GM19395 (cell line): ENCODE results near the gene PDCL3.

Experiments
- ATAC-seq: cut with Tn5 transposase; IDR thresholded peaks from one replicate; pipeline ENCODE4 v1.9.1; 2021; ENCODE audit warnings: mild to moderate bottlenecking, moderate library complexity; ENCODE audit not compliant: unreplicated experiment

The PDCL3 gene

GRCh38 chr2:100562613-100563406, at the start of gene PDCL3:
Gene PDCL3, plus strand, starts transcription at chr2:100562993. Its CDS starts 75 bp downstream, at chr2:100563068.
- ATAC-seq = peak; percentile 96

GRCh38 chr2:100513650-100514049, 49.1 kb upstream of the PDCL3 start:
- no peak for ATAC-seq

DNA sequence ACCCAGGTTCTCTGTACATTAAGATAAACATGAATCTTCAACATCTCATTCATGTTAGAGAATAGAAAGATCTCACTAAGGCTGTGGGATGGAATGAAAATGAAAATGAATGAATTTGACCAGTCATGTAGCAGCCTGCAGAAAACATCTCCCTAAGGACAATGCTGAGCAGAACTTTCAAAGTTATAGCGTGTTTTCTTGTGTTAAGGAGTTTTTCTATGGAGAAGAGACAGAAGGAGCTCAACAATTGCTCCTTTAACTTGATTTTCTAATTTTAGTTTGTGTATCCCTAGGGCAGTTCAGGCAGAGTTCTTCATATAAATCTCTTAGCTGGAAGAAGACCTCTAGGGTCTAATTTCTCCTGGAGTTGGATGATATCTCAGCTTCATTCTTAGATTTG, 45.2 kb upstream of the PDCL3 start:
- ATAC-seq = no peak

DNA sequence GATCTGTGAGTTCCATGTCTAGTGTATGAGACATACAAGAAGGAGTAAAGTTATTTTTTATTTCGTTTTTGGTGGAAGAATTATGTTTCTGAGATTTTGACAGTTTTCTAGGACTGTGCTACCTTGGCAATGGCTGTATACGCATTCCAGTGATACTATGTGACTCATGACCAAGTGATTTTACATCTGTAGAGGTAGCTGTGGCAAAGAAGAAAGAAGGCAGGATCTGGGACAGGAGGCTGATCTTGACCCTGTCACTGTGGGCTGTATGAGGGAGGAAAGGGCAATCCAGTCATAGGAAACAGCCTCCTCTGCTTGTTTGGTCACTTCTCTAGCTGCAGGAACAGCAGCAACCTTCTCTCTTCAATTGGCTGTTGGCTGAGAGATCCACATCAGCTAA, 44.0 kb upstream of the PDCL3 start:
- no peak for ATAC-seq

DNA sequence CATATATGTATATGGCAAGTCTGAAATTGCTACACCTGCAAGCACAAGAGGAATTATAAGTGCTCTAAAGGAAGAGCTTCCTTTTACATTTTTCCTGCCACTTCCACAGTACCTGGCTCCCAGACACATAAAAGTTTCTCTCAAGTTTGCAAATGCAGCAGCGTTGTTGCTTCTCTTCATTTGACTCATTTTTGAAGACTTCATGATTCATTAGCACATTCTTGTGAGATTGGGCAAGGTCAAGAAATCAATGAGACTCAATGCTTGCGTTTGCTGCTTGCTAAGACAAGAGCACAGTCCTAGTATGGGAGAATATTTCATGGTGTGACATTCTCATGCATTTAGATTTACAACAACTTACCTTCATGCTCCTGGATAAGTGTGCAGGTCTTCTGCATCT, 42.6 kb upstream of the PDCL3 start:
- no peak for ATAC-seq

GRCh38 chr2:100522430-100522829, 40.4 kb upstream of the PDCL3 start:
- ATAC-seq = no peak

DNA sequence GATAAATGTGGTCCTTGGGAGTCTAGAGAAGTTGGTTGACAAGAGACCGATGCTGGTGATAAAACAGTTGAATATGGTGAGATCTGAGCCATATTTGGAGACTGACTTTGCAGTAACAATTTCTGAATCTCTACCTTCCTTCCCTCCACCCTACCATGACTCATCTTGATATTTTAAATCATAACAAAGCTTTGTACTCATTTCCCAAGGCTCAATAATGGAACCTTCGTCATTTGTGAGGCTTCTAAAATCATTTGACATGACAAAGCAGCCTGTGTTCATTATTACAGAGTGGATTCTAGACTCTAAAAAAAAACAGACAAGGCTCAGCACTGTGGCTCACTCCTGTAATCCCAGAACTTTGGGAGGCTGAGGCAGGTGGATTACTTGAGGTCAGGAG, 38.5 kb upstream of the PDCL3 start:
- no peak for ATAC-seq

DNA sequence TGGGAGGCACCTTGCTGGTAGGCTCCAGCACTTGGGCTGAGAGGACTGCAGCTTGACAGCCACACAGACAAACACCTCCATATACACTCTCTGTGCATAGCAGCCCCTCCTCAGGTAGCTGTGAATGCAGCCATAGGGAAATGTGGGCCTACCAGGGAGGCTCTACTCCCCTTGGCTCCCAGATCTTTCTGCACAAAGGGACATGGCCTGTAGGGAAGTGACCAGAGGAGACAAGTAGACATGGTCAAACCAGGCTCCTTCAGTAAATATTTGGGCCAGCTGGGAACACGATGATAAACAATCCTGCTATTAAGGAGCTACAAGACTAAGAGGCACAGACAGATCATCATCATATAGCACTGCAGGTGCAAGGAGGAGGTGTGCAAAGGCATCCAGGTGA, 35.9 kb upstream of the PDCL3 start:
- no peak for ATAC-seq

- ATAC-seq = no peak
These were observed 35.3 kb upstream of the PDCL3 start for GRCh38 chr2:100527440-100528015.

- ATAC-seq = no peak
These were observed 33.6 kb upstream of the PDCL3 start for GRCh38 chr2:100529176-100529575.

DNA sequence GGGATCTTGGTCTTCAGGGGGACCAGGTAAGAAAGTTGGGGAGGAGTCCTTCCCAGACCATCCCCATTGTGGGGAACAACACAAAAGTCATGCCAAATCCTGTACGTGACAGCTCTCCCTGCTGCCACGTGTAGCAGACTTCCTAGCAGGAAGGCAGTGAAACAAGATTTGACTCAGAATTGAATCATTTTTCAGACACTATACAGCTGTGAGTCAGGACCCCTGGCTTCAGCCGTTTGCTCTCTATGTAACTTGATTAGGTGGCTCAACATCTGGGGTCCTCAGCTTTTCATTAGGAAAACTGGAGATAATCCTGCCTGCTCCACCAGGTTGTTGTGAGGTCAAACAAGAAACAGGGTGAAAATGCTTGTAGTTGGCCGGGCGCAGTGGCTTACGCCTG, 32.9 kb upstream of the PDCL3 start:
- no peak for ATAC-seq

DNA sequence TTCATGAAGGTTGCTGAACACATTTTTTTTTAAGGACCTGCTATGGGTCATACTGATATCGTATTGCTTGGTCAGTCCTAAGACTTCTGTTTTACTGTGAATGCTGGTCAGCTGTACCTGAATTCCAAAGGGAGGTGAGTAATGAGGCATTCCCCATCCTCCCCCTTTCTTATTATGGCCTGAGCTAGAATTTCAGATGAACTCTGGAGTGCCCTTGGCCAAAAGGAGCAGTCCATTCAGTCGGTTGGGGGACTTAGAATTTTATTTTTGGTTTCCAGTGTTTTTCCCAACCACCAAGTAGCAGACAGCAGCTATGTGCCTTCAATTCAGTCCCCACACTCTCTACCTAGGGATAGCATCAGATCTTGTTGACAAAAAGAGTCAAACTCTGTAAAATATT, 26.9 kb upstream of the PDCL3 start:
- ATAC-seq = no peak

DNA sequence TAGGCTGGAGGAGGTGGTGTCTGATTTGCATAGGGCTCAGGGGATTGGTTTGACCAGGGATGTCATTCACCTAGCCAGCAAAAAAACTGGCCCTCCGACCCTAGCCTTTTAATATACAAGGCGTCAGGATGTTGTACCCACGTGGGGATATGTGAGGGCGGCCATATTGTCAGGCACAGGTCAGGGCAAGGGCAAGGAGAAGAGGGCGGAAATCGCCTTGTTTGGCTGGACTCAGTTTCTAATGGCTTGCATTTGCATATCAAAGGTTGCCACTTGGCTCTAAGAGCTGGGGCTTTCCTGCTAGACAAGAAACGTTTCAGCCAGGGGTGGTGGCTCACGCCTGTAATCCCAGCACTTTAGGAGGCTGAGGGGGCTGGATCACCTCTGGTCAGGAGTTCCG, 24.9 kb upstream of the PDCL3 start:
- no peak for ATAC-seq

DNA sequence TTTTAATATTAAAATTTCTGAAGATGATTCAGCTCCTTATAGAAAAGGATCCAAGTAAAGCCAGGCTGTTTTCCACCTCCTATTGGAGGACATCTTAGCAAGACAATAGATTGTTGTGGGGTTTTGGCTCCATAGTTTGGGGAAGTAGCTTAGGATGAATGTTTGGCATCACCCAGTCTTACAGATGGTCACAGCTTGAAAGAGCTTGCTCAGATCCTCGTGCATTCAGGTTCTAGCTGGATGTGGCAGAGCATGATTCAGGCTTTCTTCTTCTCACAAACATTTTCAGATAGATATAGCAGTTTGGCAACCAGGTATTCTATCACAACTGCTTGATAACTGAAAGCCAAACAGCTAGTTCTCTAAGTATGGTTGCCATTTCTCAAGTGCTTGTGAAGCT, 23.6 kb upstream of the PDCL3 start:
- no peak for ATAC-seq

- ATAC-seq = no peak
These were observed 21.4 kb upstream of the PDCL3 start for GRCh38 chr2:100541404-100541803.

DNA sequence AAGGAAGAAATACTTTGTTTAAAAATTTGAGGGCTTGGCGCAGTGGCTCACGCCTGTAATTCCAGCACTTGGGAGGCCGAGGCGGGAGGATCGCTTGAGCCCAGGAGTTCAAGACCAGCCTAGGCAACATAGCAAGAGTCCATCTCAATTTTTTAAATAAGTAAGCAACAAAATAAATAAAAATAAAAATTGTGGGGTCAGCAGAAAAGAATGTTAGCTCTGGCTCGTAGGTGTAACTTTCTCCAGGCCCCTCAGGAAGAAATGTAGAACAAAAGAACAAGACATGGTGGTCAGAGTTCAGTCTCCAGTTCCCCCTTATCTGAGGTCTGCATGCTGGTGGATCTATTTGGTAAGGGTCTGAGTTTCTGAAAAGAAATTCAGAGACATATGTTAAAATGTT, 20.4 kb upstream of the PDCL3 start:
- ATAC-seq = no peak

- no peak for ATAC-seq
These were observed 17.7 kb upstream of the PDCL3 start for GRCh38 chr2:100544911-100545596.

- no peak for ATAC-seq
These were observed 16.3 kb upstream of the PDCL3 start for GRCh38 chr2:100546469-100546868.

- ATAC-seq = no peak
These were observed 14.0 kb upstream of the PDCL3 start for GRCh38 chr2:100548771-100549170.

DNA sequence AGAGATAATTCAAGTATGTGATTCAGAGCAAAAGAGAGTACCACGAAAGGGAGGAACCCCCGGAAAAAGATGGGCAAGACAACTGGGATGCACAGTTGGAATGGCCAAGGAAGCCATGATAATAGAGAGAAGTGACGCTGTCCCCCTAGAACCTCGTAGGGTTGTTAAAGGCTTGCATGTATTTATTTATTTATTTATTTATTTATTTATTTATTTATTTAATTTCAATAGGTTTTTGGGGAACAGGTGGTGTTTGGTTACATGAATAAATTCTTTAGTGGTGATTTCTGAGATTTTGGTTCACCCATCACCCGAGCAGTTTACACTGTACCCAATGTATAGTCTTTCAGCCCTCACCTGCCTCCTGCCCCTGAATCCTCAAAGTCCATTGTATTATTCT, 11.5 kb upstream of the PDCL3 start:
- ATAC-seq = no peak

GRCh38 chr2:100554798-100555407, 7.9 kb upstream of the PDCL3 start:
- ATAC-seq = no peak

GRCh38 chr2:100556746-100557145, 6.0 kb upstream of the PDCL3 start:
- no peak for ATAC-seq
